Stimulated activated CD8-positive, alpha-beta memory T cell treated with anti-CD3 and anti-CD28 coated beads, Interleukin-4, amount 100 ng/mL, for 24 hours (primary cell): ENCODE results near the gene DTWD2.
"Not testable (repeated sequence)": the region's sequence is repeated elsewhere in the genome, so short reads cannot be mapped to it uniquely, and the experiment has no call there.

ENCODE experiments used
- DNase-seq: peaks from one replicate; pipeline ENCODE4 v3.0.0-alpha.2; 2020; ENCODE audit warnings: low read depth

Gene DTWD2

DNA sequence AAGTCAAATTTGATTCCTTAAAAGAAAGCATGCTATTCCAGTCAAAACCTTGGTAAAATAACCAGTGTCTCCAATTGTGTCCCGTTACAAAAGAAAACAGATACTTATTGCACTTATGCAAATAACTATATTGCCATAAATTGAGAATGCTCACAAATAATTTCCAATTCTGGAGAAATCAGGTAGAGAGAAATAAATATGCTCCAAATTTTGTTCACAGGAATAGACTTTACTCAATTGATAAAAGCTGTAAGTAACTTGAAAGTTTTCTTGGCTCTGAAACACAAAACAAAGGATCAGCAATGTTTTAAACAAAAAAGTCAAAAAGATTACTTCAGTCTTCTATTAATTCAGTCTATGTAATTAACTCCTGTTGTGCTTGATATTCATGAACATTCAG is 7.8 kb upstream of the DTWD2 start:
- DNase-seq = no peak

DNA sequence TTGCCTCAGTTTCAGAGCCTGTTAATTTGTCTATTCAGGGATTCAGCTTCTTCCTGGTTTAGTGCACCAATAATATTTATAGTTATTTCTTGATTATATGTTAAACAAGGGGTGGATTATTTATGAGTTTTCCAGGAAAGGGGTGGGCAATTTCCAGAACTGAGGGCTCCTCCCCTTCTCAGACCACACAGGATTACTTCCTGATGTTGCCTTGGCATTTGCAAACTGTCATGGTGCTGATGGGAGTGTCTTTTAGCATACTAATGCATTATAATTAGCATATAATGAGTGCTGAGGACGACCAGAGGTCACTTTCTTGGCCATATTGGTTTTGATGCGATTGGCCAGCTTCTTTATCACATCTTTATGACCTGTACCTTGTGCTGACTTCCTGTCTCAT is 6.2 kb upstream of the DTWD2 start:
- no peak for DNase-seq

DNA sequence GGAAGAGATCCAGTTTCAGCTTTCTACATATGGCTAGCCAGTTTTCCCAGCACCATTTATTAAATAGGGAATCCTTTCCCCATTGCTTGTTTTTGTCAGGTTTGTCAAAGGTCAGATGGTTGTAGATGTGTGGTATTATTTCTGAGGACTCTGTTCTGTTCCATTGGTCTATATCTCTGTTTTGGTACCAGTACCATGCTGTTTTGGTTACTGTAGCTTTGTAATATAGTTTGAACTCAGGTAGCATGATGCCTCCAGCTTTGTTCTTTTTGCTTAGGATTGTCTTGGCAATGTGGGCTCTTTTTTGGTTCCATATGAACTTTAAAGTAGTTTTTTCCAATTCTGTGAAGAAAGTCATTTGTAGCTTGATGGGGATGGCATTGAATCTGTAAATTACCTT is 4.8 kb upstream of the DTWD2 start:
- not testable (repeated sequence) for DNase-seq

DNA sequence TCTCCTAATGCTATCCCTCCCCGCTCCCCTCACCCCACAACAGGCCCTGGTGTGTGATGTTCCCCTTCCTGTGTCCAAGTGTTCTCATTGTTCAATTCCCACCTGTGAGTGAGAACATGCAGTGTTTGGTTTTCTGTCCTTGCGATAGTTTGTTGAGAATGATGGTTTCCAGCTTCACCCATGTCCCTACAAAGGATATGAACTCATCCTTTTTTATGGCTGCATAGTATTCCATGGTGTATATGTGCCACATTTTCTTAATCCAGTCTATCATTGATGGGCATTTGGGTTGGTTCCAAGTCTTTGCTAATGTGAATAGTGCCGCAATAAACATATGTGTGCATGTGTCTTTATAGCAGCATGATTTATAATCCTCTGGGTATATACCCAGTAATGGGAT is 3.7 kb upstream of the DTWD2 start:
- not testable (repeated sequence) for DNase-seq

DNA sequence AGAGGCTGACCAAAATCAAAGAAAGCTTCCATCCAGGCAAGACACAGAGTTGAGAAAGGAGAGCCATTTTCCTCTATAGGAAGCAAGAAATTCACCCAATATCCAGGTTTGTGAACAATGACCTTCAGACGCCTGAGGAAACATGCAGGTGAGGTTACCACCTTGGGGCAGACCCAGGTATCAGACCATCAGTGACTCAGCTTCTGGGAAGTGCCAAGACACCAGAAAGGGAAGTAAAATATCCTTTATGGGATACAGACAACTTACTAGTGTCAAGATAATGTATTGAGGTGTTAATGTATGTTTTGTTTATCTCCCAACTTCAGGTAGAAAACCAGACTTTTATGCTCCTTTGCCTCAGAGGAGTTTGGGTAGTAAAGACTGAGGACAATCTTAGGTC is 2.2 kb upstream of the DTWD2 start:
- no peak for DNase-seq

DNA sequence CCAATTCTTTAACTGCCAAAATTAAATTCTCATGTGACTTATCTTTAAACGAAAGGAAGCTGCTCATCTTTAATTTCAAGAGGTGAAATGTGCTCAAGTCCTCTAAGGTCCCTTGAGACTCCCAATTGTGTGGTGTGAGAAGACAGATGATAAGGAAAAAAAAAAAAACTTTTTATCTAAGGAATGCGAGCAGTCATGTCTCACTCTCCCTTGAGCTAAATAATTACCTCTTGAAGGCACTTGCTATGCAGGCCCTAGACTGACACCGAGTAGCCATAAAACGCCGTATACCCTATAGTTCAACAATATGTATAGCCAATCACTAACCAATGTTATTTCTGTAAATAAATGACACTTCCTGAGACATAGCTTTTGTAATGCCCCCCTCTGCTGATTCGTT is 1.5 kb upstream of the DTWD2 start:
- DNase-seq = no peak

DNA sequence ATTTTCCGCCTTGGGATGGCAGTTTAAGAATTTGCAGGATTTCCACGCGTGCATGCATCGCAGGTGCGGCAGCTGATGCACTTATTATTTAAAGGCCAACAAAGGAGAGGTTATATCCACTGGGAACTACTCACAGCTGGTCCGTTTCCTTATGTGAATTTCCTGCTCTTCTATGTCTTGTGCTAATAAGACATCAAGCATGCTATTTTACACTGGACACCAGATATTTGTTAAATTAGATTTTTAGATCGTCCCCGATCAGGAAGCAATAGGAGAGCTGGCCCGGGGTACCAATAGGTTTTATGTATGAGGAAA is 476 bp upstream of the DTWD2 start:
- no peak for DNase-seq

DNA sequence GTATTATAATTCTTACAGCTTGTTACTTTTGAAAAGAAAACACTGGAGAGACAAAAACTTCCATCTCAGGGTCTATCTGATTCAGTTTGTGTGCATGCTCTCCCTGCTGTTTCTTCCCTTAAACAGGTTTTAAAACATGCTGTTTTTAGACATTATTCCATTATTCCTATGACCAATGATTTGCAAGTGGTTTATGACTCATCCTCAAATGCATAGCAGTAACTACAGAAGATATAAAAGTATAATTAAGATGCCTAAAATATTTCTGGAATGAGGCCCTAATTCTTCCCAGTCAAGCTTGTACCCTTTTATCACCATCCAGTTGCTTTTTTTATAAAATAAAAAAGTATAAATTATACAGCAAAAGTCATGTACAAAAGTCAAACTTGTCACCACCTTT is 3.7 kb downstream of the DTWD2 start:
- DNase-seq = no peak

DNA sequence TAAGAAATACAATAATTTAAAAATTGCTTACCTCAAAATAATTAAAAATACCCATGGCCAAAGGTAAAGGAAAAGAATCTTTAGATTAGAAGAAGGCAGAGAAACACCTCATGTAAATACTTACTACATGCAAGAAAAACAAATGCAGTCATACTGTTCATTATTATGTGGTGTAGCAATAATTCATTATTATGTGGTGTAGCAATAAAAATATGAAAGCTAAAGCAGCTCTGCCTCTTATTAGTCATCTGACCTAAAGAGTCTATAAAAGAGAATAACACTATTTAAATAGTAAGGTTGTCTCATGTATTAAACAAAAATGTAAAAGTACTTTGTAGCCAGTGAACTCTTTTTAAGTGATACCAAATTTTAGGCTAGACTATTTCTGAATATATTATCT is 6.6 kb downstream of the DTWD2 start:
- DNase-seq = no peak

DNA sequence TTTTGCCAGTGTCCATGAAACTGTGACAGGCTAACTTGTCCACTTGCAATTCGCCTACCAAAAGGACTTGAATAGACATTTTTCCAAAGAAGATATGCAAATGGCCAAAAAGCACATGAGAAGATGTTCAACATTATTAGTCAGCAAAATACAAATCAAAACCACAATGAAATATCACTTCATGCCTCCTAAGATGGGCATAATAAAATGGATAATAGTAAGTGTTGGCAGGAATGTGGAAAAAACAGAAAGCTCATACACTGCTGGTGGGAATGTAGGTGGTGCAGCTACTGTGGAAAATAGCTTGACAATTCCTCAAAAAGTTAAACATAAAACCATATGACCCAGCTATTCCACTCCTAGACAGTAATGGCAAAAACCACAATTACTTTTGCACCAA is 7.9 kb downstream of the DTWD2 start:
- DNase-seq = no peak

DNA sequence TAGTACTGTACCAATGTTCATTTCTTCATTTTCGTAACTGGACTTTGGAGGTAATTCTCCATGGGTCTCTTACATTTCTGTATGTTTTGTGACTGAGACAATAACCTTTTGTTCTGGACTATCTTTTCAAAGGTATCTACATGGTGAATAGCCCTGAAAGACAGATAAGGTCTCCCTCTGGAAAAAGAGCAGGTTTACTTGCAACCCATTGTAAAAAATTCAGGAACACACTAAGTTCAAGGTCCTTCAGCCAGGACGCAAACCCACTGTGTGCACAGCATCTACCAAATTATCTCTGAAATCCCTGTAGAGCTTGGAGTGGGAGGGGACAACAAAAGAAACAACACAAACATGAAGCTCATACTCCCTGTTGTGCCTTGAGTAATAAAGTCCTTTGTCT is 8.3 kb downstream of the DTWD2 start:
- DNase-seq = no peak

DNA sequence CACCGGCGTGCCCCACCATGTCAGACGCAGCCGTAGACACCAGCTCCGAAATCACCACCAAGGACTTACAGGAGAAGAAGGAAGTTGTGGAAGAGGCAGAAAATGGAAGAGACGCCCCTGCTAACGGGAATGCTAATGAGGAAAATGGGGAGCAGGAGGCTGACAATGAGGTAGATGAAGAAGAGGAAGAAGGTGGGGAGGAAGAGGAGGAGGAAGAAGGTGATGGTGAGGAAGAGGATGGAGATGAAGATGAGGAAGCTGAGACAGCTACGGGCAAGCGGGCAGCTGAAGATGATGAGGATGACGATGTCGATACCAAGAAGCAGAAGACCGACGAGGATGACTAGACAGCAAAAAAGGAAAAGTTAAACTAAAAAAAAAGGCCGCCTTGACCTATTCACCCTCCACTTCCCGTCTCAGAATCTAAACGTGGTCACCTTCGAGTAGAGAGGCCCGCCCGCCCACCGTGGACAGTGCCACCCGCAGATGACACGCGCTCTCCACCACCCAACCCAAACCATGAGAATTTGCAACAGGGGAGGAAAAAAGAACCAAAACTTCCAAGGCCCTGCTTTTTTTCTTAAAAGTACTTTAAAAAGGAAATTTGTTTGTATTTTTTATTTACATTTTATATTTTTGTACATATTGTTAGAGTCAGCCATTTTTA is 14.4 kb downstream of the DTWD2 start:
- DNase-seq = not testable (repeated sequence)

DNA sequence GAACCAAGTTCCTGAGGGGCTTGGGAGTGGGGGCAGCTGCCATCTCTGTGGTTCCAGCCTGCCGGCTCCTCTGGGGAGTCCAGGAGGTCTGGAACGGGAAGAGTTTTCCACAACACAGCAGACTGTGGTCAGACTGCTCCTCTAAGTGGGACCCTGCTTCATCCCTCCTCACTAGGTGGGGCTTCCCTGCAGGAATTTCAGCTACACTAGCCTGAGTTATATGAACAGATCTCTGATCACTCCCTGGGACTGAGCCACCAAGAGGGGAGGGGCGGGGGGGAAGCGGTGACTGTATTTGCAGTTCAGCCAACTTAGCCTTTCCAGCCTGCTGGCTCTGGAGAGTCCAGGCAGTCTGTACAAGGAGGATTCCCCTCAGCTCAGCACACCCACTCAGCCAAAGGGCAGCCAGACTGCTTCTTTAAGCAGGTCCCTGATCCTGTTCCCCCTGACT is 19.4 kb downstream of the DTWD2 start:
- DNase-seq = no peak

DNA sequence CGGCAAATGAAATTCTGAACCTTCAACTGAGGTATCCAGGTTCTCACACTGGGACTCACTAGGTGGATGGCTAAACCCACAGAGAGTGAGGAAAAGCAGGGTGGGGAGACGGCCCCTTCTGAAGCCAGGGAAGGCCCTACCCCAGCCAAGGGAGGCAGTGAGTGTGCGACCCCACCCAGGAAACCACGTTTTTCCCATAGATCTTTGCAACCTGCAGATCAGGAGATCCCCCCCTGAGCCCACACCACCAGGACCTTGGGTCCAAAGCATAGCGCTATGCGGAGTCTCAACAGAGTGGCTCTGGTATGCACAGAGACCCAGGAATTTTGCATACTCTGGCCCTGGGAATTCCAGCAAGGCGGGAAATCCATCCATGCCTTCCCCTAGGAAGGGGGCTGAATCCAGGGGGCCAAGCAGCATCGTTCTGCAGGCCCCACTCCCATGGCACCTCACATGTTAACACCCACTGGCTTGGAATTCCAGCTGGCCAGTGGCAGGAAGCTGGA is 19.9 kb downstream of the DTWD2 start:
- no peak for DNase-seq

DNA sequence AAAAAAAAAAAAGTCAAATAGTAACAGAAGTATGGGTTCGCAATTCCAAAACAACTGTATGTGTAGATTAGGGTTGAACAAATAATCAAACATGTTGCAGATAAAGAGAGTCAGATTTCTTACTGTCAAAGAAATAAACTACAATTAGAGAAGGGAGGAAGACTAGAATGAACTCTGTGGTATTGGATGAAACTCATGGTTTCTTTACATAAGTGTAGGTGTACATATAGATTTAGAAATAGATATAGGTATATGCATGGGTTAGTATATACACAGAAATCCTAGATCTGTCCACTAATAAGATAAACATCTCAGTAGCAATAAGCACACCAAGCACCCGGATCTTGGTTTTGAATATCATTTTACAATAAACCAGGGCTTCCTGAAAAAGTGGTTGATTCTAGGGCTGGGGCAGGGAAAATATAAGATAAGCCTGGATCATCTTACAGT is 21.3 kb downstream of the DTWD2 start:
- DNase-seq = no peak

DNA sequence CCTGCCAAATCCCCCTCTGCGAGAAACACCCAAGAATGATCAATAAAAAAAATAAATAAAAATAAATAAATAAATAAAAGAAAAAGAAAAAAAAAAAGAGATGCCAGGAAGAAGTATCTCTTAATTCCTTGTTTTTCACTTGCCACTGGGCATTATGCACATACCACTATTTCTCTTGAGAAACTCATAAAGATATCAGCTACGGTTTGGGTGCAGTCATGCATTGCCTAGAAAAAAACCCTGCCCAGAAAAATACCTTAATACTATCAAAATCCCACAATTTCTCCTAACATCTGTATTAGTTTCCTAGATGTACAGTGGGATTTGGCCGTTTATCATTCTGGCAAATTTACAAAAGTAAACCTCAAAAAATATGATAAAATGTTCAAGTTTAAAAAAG is 22.5 kb downstream of the DTWD2 start:
- no peak for DNase-seq

DNA sequence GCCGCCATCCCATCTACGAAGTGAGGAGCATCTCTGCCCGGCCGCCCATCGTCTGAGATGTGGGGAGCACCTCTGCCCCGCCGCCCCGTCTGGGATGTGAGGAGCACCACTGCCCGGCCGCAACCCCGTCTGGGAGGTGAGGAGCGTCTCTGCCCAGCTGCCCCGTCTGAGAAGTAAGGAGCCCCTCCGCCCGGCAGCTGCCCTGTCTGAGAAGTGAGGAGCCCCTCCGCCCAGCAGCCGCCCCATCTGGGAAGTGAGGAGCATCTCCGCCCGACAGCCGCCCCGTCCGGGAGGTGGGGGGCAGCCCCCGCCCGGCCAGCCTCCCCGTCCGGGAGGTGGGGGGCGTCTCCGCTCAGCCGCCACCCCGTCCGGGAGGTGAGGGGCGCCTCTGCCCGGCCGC is 23.4 kb downstream of the DTWD2 start:
- DNase-seq = not testable (repeated sequence)

DNA sequence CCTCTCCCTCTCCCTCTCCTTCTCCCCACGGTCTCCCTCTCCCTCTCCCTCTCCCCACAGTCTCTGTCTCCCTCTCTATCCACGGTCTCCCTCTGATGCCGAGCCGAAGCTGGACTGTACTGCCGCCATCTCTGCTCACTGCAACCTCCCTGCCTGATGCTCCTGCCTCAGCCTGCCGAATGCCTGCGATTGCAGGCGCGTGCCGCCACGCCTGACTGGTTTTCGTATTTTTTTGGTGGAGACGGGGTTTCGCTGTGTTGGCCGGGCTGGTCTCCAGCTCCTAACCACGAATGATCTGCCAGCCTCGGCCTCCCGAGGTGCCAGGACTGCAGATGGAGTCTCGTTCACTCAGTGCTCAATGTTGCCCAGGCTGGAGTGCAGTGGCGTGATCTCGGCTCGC is 24.0 kb downstream of the DTWD2 start:
- DNase-seq = not testable (repeated sequence)

DNA sequence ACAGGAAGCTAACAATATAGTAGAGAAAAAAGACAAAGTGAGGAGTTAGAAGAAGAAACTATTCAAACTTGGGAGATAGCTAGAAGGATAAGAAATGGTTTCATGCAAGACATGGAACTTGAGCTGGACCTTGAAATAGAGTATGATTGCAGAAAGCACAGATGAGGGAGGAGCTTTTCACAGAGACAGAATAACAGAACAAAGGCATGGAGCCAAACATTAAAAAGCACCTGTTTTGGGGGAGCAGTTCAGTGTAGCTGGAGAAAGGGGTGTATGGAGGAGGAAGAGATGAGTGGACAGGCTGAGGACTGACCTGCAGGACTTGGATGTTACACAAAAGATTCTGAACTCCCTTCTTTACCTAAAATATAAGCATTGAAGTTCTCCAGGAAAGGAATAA is 25.2 kb downstream of the DTWD2 start:
- DNase-seq = no peak

DNA sequence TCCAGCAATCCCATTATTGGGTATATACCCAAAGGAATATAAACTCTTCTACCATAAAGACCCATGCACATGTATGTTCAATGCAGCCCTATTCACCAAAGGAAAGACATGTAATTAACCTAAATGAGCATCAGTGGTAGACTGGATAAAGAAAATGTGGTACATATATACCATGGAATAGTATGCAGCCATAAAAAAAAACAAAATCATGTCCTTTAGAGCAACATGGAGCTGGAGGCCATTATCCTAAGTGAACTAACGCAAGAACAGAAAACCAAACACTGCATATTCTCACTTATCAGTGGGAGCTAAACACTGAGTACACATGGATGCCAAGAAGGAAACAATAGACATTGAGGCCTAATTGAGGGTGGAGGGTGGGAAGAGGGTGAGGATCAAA is 27.8 kb downstream of the DTWD2 start:
- no peak for DNase-seq

DNA sequence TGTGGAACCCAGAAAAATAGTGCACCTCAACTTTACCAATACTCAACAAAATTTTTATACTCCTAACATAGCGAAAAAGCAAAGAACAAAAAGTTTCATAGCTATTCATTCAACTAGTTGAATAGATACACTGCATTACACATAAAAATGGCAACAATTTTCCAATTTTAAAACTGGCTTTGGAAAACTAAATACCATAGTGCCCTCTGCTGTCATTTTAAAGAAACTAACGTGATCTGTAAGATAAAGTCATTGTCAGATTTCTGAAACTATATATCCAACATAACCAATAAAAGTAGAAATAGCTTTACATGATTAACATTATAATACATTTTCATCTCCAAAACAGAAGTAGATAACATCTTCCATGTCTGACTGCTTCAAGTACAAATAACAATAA is 31.6 kb downstream of the DTWD2 start:
- no peak for DNase-seq

DNA sequence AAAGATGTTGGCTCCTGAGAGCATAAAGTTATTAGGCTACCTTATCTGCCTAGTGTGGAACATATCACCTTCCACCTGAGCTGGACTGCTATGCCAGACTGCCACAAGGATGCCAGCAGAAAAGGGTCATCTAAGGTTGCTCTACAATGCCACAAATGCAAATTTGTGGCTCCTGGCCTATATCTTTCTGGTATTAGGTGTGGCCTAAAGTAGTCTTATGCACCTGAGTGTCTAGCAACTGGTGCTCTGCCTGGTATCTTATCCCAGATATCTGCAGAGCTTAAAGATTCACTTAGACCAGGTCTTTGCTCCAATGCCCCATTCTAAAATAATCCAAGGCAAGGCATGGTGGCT is 34.7 kb downstream of the DTWD2 start:
- no peak for DNase-seq

DNA sequence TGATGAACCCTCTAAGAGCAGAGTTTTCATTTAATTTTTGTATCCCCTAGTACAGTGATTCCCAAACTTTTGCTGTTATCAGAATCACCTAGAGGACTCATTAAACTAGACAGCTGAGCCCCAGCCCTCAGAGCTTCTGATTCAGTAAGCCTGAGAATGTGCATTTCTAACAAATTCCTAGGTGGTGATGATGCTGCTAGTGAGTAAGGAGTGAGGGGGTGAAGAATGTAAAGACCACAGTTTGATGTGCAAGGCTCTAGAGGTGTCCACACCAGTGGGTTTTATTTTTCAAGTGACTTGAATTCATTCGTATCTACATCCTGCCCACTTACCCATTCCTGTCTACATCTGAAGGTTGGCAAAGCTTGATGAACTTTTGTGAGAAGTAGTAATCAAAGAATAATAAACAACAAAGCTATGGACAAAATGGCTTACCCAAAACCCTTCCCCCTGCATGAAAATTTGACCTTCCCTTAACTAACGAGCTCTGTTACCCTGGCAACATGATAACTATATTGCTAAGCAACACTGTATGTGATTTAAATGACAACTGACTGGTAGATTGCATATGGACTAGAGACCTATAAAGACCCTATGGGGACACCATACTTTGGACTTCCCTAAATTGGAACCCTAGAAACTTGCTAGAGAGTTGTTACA is 35.2 kb downstream of the DTWD2 start:
- DNase-seq = no peak

DNA sequence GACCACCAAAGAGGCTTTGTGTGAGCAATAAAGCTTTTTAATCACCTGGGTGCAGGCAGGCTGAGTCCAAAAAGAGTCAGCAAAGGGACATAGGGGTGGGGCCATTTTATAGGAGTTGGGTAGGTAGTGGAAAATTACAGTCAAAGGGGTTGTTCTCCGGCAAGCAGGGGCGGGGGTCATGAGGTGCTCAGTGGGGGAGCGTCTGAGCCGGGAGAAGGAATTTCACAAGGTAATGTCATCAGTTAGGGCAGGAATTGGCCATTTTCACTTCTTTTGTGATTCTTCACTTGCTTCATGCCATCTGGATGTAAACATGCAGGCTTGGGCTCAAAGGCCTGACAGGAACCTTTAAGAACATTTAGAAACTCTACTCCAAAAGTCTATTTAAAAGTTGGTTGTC is 36.0 kb downstream of the DTWD2 start:
- DNase-seq = not testable (repeated sequence)
